Hepatocyte (in vitro differentiated cells): ENCODE results near the gene MAPK8IP3.

Experiments
- CTCF ChIP-seq: fragments of 200-600 bp; sonication (generic); IDR thresholded peaks from 2 replicates; pipeline ENCODE4 v1.5.1; 2016; ENCODE audit warnings: antibody characterized with exemption, mild to moderate bottlenecking; ENCODE audit not compliant: poor library complexity
- EZH2 ChIP-seq: fragments of 200-600 bp; sonication (generic); IDR thresholded peaks from 2 replicates; pipeline ENCODE4 v1.6.1; 2016; ENCODE audit warnings: antibody characterized with exemption, mild to moderate bottlenecking, borderline replicate concordance
- EZH2phosphoT487 ChIP-seq: fragments of 200-600 bp; sonication (generic); IDR thresholded peaks from one replicate; pipeline ENCODE4 v1.6.1; 2018; ENCODE audit warnings: antibody characterized with exemption, mild to moderate bottlenecking, low read depth, moderate library complexity; ENCODE audit not compliant: unreplicated experiment, severe bottlenecking

DNA sequence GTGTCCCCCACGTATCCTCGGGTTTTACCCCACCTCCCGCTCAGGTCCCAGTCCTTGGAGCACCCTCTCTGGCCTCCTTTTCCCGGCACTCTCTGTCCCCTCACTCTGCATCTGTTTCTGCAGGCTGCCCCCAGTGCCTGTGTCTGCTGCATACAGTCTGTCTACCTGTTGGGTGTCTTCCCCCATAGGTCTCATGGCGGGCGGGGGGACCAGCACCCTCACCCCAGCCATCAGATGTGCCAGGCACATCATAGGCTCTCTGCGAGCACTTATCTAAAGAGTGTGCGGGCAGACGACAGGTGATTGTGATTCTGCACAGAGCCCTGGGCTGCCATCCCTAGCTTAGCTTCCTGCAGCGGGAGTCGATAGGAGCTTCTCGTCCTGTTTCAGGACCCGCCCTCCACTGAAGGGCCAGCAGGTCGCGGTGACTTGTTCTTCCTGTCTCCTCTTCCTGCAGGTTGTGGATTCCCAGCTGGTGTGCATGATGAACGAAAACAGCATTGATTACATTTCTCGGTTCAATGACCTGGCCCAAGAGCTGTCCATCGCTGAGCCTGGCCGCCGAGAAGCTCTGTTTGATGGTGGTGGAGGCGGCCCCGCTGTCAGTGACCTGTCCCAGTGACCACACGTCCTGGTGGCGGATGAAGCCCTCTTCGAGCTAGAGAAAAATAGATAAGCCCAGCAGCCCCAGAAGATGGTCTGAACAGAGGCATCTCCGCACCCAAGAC is 32.4 kb upstream of the MAPK8IP3 start:
- TF ChIP-seq CTCF = no peak
- TF ChIP-seq EZH2 = no peak
- no peak for TF ChIP-seq EZH2phosphoT487
